GM12873 (cell line): Measurements from ENCODE around the gene JUP.

Source experiments
- TF ChIP-seq, protein P1 (sequence below): IDR thresholded peaks from 2 replicates; pipeline ENCODE4 v1.5.1; 2012; ENCODE audit warnings: low read depth, mild to moderate bottlenecking, moderate library complexity, low read length, control low read depth; ENCODE audit not compliant: insufficient read depth; ENCODE audit errors: missing control alignments

Gene JUP

GRCh38 chr17:41768682-41769288 is 17.7 kb downstream of the JUP start:
- TF ChIP-seq, protein P1, sequence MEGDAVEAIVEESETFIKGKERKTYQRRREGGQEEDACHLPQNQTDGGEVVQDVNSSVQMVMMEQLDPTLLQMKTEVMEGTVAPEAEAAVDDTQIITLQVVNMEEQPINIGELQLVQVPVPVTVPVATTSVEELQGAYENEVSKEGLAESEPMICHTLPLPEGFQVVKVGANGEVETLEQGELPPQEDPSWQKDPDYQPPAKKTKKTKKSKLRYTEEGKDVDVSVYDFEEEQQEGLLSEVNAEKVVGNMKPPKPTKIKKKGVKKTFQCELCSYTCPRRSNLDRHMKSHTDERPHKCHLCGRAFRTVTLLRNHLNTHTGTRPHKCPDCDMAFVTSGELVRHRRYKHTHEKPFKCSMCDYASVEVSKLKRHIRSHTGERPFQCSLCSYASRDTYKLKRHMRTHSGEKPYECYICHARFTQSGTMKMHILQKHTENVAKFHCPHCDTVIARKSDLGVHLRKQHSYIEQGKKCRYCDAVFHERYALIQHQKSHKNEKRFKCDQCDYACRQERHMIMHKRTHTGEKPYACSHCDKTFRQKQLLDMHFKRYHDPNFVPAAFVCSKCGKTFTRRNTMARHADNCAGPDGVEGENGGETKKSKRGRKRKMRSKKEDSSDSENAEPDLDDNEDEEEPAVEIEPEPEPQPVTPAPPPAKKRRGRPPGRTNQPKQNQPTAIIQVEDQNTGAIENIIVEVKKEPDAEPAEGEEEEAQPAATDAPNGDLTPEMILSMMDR, result no peak

GRCh38 chr17:41767324-41768042 is 19.0 kb downstream of the JUP start:
- TF ChIP-seq, protein P1, result no peak

- TF ChIP-seq, protein P1, result no peak
Observed at GRCh38 chr17:41766135-41766534, 20.4 kb downstream of the JUP start.

GRCh38 chr17:41763327-41763726 is 23.2 kb downstream of the JUP start:
- TF ChIP-seq, protein P1, result no peak

DNA sequence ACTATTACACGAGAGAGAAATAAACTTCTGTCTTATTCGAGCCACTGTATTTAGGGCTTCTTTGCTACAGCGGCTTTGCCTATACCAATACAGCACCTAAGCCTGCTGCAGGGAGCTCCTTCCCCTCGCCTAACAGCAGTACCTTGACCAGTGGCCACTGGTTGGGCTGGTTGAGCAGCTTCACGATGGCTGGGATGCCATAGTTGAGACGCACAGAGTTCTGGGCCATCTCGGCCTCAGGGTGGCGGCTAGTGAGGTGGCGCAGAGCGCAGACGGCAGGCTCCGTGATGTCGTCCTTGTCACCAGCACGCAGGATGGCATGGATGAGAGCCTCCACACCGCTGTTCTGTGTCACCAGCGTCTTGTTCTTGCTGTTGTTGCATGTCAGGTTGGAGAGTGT is 23.7 kb downstream of the JUP start:
- TF ChIP-seq, protein P1, result no peak

DNA sequence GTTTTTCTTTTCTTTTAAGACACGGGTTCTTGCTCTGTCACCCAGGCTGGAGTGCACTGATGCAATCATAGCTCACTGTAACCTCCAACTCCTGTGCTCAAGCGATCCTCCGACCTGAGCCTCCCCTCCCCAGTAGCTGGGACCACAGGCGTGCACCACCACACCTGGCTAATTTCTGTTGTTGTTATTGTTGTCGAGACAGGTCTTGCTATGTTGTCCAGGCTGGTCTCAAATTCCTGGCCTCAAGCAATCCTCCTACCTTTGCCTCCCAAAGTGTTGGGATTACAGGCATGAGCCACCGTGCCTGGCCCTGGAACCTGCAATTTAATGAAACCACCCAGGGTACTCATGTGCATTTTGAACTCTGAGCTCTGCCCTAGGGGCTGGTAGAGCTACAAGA is 24.1 kb downstream of the JUP start:
- TF ChIP-seq, protein P1, result no peak

GRCh38 chr17:41760878-41761277 is 25.6 kb downstream of the JUP start:
- TF ChIP-seq, protein P1, result no peak
